A549 (cell line): ENCODE results near the gene EGFLAM. TPM values are rescaled to one million over a fixed set of nuclear protein-coding genes. Genes with fewer than 3 reads are reported as not detected.
"Not testable (repeated sequence)": the region's sequence is repeated elsewhere in the genome, so short reads cannot be mapped to it uniquely, and the experiment has no call there.

Experiments used
- ATAC-seq, 2 experiments: fragments of 200-7000 bp in 1 of 2; fragments of >200 bp in 1 of 2; cut with Nextera tagmentation in 1 of 2; cut with Tn5 transposase in 1 of 2; 3 replicates each; pipeline versions ENCODE4 v1.8.0 to v1.9.1; 2018 to 2020; ENCODE audit warnings: mild to moderate bottlenecking in 1 of 2, moderate library complexity in 1 of 2
- CTCF ChIA-PET: fragments of 300-600 bp; sonication (Branson Sonifier 250); formaldehyde crosslinking; extraction: SDS; loops from one replicate; lab custom pipeline; 2021; ENCODE audit warnings: antibody characterized with exemption, inconsistent platforms; lab: Yijun Ruan, JAX
- POLR2A ChIA-PET: fragments of 350-600 bp; formaldehyde crosslinking; extraction: SDS; loops from one replicate; lab custom pipeline; 2021; ENCODE audit warnings: antibody characterized with exemption, inconsistent platforms; lab: Yijun Ruan, JAX
- DNase-seq, 2 experiments: peaks; one replicate each; pipeline versions ENCODE4 v3.0.0 to v3.0.0-alpha.2; 2011 to 2016; ENCODE audit warnings: low read depth in 1 of 2, low spot score in 1 of 2
- FAIRE-seq: peaks from 2 replicates; lab custom pipeline; 2011; peaks lifted over from hg19 to GRCh38; lab: Jason Lieb, UNC
- H3K27ac ChIP-seq, 2 experiments: fragments of >200 bp; sonication (Bioruptor Twin); formaldehyde crosslinking; 3 replicates each; pipeline ENCODE4 v1.5.1; 2016 to 2017
- H3K4me1 ChIP-seq: fragments of >200 bp; sonication (Bioruptor Twin); formaldehyde crosslinking; 3 replicates; pipeline ENCODE4 v1.6.1; 2016
- H3K4me2 ChIP-seq: fragments of >200 bp; sonication (Bioruptor Twin); formaldehyde crosslinking; 3 replicates; pipeline ENCODE4 v1.6.1; 2016
- H3K4me3 ChIP-seq: fragments of >200 bp; sonication (Bioruptor Twin); formaldehyde crosslinking; 3 replicates; pipeline ENCODE4 v1.5.1; 2016
- H3K9me3 ChIP-seq: fragments of >200 bp; sonication (Bioruptor Twin); formaldehyde crosslinking; 3 replicates; pipeline ENCODE4 v1.6.1; 2016
- BHLHE40 ChIP-seq: IDR thresholded peaks from 2 replicates; pipeline ENCODE4 v1.6.1; 2012; ENCODE audit warnings: low read depth, low read length, inconsistent platforms
- CBX2 ChIP-seq: fragments of 200-600 bp; sonication (generic); IDR thresholded peaks from 2 replicates; pipeline ENCODE4 v1.6.1; 2016; ENCODE audit warnings: low read depth, mild to moderate bottlenecking, borderline replicate concordance
- CHD4 ChIP-seq: fragments of 200-600 bp; sonication (generic); IDR thresholded peaks from 2 replicates; pipeline ENCODE4 v1.6.1; 2016; ENCODE audit warnings: antibody characterized with exemption, mild to moderate bottlenecking, borderline replicate concordance
- EHMT2 ChIP-seq: fragments of 200-600 bp; sonication (generic); IDR thresholded peaks from 2 replicates; pipeline ENCODE4 v1.6.1; 2016; ENCODE audit warnings: antibody characterized with exemption, low read depth, mild to moderate bottlenecking, moderate library complexity
- FOSL2 ChIP-seq, 2 experiments: fragments of 450-650 bp in 1 of 2; fragments of >200 bp in 1 of 2; sonication (Bioruptor Twin) in 1 of 2; formaldehyde crosslinking; IDR thresholded peaks; 2 replicates each; pipeline versions ENCODE4 v1.5.0 to v1.6.1; 2016 to 2020; ENCODE audit warnings: mild to moderate bottlenecking in 1 of 2, moderate library complexity in 1 of 2
- FOXS1 ChIP-seq: fragments of 250-450 bp; sonication (Bioruptor Pico); IDR thresholded peaks from 2 replicates; pipeline ENCODE4 v1.5.0; 2020; ENCODE audit warnings: mild to moderate bottlenecking, moderate library complexity
- HDAC2 ChIP-seq: fragments of 200-600 bp; sonication (generic); IDR thresholded peaks from 2 replicates; pipeline ENCODE4 v1.6.1; 2016
- HOXA7 ChIP-seq: fragments of 250-450 bp; sonication (Bioruptor Pico); IDR thresholded peaks from 2 replicates; pipeline ENCODE4 v1.5.0; 2020; ENCODE audit warnings: mild to moderate bottlenecking, moderate library complexity
- HOXB13 ChIP-seq: fragments of 250-450 bp; sonication (Bioruptor Pico); IDR thresholded peaks from 2 replicates; pipeline ENCODE4 v1.5.0; 2020; ENCODE audit warnings: low read depth, mild to moderate bottlenecking, moderate library complexity
- JUNB ChIP-seq: fragments of >200 bp; sonication (Bioruptor Twin); formaldehyde crosslinking; IDR thresholded peaks from 2 replicates; pipeline ENCODE4 v1.6.1; 2016
- KDM1A ChIP-seq: fragments of 200-600 bp; sonication (generic); IDR thresholded peaks from 2 replicates; pipeline ENCODE4 v1.6.1; 2016; ENCODE audit warnings: low read depth, mild to moderate bottlenecking
- MAFK ChIP-seq: fragments of 450-650 bp; IDR thresholded peaks from 2 replicates; pipeline ENCODE4 v1.6.1; 2014; ENCODE audit not compliant: partially characterized antibody
- NFE2L2 ChIP-seq: fragments of 150-350 bp; conservative IDR thresholded peaks from 2 replicates; pipeline ENCODE4 v1.6.1; 2014; ENCODE audit warnings: low read length
- SREBF2 ChIP-seq: fragments of 450-650 bp; IDR thresholded peaks from 2 replicates; pipeline ENCODE4 v1.6.1; 2014; ENCODE audit warnings: mild to moderate bottlenecking, moderate library complexity
- WGBS: methylation state at CpG from one replicate; pipeline ENCODE4 v1.1.6; 2017; ENCODE audit errors: missing lambda C conversion rate; 5-methylcytosine and 5-hydroxymethylcytosine counted together
- polyA plus RNA-seq, 4 experiments: library from polyadenylated mRNA; depleted of rRNA in 3 of 4; stranded (reverse); fragments of >200 nt; fragmentation: RNase III in 1 of 4; extraction: RNeasy Plus Mini Kit Qiagen cat#74134 plus additional on column Dnase treatment in 1 of 4; gene quantifications; 2 replicates in 3 of 4; 3 replicates in 1 of 4; pipeline ENCODE4 v1.2.3, GENCODE V29; 2011 to 2017
- TF ChIP-seq, protein P1 (sequence below): fragments of 200-600 bp; sonication (generic); IDR thresholded peaks from 2 replicates; pipeline ENCODE4 v1.6.1; 2016; ENCODE audit warnings: antibody characterized with exemption, mild to moderate bottlenecking, moderate library complexity
- TF ChIP-seq, protein P2 (sequence below): fragments of >200 bp; sonication (Bioruptor Twin); formaldehyde crosslinking; IDR thresholded peaks from 3 replicates; pipeline ENCODE4 v1.6.1; 2016
- TF ChIP-seq, protein P3 (sequence below): IDR thresholded peaks from 2 replicates; pipeline ENCODE4 v1.6.1; 2012
- TF ChIP-seq, protein P4 (sequence below): fragments of >200 bp; sonication (Bioruptor Twin); formaldehyde crosslinking; IDR thresholded peaks from 2 replicates; pipeline ENCODE4 v1.6.1; 2016
- TF ChIP-seq, protein P5 (sequence below): fragments of 450-650 bp; IDR thresholded peaks from 2 replicates; pipeline ENCODE4 v1.6.1; 2014; ENCODE audit warnings: antibody characterized with exemption
- TF ChIP-seq, protein P6 (sequence below): IDR thresholded peaks from 2 replicates; pipeline ENCODE4 v1.6.1; 2012; ENCODE audit warnings: low read depth, borderline replicate concordance

Gene EGFLAM
- polyA plus RNA-seq, 2 of the 4 experiments (the other 2 are of a cell fraction) = 0.13 TPM; not detected in 1

DNA sequence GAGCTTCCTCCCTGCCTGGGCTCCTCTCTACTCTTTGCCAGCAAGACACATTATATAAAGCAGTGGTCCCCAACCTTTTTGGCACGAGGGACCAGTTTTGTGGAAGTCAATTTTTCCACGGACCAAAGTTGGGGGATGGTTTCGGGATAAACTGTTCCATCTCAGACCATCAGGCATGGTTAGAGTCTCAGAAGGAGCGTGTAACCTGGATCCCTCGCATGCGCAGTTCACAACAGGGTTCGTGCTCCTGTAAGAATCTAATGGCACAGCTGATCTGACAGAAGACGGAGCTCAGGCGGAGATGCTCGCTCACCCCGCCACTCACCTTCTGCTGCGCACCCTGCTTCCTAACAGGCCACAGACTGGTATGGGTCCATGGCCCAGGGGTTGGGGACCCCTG, 155.3 kb downstream of the EGFLAM start:
- POLR2A ChIA-PET = interaction anchor here (0.6 kb wide), 1 partner anchor 161 kb away, joined by 3 read pairs; no protein-coding TSS in a partner anchor
- no peak overlapping the region for H3K4me3 ChIP-seq
- FAIRE-seq (no peak), ATAC-seq (no peak), DNase-seq (no peak)
- no peaks in the 10 kb centered on the region for H3K4me1 ChIP-seq
- 72% methylated on average over 12 of the region's 12 CpGs for WGBS
- no peak overlapping the region for H3K4me2 ChIP-seq
- no peak overlapping the region for H3K27ac ChIP-seq
- no peaks in the 10 kb centered on the region for H3K9me3 ChIP-seq
- CTCF ChIA-PET = interaction anchor here (0.5 to 3.7 kb wide), 4 partner anchors 28 to 396 kb away, joined by 3 to 17 read pairs (median 7); no protein-coding TSS in a partner anchor
- TF ChIP-seq HOXB13 (CRISPR knock-in tag) (no peak), HOXA7 (CRISPR knock-in tag) (no peak), BHLHE40 (no peak), NFE2L2 (no peak), FOXS1 (CRISPR knock-in tag) (no peak), EHMT2 (no peak)
- TF ChIP-seq, protein P1, sequence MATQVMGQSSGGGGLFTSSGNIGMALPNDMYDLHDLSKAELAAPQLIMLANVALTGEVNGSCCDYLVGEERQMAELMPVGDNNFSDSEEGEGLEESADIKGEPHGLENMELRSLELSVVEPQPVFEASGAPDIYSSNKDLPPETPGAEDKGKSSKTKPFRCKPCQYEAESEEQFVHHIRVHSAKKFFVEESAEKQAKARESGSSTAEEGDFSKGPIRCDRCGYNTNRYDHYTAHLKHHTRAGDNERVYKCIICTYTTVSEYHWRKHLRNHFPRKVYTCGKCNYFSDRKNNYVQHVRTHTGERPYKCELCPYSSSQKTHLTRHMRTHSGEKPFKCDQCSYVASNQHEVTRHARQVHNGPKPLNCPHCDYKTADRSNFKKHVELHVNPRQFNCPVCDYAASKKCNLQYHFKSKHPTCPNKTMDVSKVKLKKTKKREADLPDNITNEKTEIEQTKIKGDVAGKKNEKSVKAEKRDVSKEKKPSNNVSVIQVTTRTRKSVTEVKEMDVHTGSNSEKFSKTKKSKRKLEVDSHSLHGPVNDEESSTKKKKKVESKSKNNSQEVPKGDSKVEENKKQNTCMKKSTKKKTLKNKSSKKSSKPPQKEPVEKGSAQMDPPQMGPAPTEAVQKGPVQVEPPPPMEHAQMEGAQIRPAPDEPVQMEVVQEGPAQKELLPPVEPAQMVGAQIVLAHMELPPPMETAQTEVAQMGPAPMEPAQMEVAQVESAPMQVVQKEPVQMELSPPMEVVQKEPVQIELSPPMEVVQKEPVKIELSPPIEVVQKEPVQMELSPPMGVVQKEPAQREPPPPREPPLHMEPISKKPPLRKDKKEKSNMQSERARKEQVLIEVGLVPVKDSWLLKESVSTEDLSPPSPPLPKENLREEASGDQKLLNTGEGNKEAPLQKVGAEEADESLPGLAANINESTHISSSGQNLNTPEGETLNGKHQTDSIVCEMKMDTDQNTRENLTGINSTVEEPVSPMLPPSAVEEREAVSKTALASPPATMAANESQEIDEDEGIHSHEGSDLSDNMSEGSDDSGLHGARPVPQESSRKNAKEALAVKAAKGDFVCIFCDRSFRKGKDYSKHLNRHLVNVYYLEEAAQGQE = no peak
- TF ChIP-seq, protein P2, sequence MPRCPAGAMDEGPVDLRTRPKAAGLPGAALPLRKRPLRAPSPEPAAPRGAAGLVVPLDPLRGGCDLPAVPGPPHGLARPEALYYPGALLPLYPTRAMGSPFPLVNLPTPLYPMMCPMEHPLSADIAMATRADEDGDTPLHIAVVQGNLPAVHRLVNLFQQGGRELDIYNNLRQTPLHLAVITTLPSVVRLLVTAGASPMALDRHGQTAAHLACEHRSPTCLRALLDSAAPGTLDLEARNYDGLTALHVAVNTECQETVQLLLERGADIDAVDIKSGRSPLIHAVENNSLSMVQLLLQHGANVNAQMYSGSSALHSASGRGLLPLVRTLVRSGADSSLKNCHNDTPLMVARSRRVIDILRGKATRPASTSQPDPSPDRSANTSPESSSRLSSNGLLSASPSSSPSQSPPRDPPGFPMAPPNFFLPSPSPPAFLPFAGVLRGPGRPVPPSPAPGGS = no peak
- TF ChIP-seq, protein P3, sequence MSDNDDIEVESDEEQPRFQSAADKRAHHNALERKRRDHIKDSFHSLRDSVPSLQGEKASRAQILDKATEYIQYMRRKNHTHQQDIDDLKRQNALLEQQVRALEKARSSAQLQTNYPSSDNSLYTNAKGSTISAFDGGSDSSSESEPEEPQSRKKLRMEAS = no peak
- TF ChIP-seq, all 56 proteins: peak for 0

DNA sequence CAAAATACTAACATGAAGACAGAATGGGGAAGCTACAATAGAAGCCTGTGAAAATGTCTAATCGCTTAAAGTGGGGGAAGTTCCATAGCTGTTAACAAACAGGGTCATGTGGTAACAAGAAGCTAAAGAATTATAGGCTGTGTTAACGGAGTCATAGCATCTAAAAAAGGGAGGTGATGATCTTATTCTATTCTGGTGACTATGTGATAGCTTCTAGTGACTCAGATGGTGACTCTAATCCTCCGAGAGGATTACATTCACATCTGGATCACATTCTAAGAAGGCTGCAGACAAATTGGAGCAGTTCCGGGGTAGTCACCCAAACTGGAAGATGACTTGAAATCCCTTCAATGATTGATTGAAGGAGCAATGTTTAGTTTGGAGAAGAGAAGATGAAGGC, 156.0 kb downstream of the EGFLAM start:
- no peak overlapping the region for H3K27ac ChIP-seq
- ChIA-PET POLR2A (interaction anchor here (0.6 kb wide), 1 partner anchor 162 kb away, joined by 3 read pairs; no protein-coding TSS in a partner anchor), CTCF (interaction anchor here (0.5 to 3.7 kb wide), 4 partner anchors 27 to 395 kb away, joined by 3 to 17 read pairs (median 7); no protein-coding TSS in a partner anchor)
- no peaks in the 10 kb centered on the region for H3K4me1 ChIP-seq
- no peaks in the 10 kb centered on the region for H3K9me3 ChIP-seq
- ATAC-seq = no peak
- TF ChIP-seq SREBF2 (no peak), FOSL2 (IDR thresholded peaks at IDR 0.05) (no peak), FOSL2 (CRISPR knock-in tag; IDR thresholded peaks at IDR 0.05) (no peak), CHD4 (no peak), EHMT2 (no peak), HDAC2 (no peak), MAFK (no peak), JUNB (no peak), CBX2 (no peak), KDM1A (no peak), HOXA7 (CRISPR knock-in tag) (no peak)
- TF ChIP-seq, protein P4, sequence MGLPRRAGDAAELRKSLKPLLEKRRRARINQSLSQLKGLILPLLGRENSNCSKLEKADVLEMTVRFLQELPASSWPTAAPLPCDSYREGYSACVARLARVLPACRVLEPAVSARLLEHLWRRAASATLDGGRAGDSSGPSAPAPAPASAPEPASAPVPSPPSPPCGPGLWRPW = no peak
- TF ChIP-seq, protein P5, sequence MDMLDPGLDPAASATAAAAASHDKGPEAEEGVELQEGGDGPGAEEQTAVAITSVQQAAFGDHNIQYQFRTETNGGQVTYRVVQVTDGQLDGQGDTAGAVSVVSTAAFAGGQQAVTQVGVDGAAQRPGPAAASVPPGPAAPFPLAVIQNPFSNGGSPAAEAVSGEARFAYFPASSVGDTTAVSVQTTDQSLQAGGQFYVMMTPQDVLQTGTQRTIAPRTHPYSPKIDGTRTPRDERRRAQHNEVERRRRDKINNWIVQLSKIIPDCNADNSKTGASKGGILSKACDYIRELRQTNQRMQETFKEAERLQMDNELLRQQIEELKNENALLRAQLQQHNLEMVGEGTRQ = no peak
- TF ChIP-seq, protein P6, sequence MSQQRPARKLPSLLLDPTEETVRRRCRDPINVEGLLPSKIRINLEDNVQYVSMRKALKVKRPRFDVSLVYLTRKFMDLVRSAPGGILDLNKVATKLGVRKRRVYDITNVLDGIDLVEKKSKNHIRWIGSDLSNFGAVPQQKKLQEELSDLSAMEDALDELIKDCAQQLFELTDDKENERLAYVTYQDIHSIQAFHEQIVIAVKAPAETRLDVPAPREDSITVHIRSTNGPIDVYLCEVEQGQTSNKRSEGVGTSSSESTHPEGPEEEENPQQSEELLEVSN = no peak
- DNase-seq = no peak
- no peak overlapping the region for H3K4me3 ChIP-seq
- WGBS = 48% methylated on average over 4 of the region's 4 CpGs
- no peak overlapping the region for H3K4me2 ChIP-seq
- no peak for FAIRE-seq

DNA sequence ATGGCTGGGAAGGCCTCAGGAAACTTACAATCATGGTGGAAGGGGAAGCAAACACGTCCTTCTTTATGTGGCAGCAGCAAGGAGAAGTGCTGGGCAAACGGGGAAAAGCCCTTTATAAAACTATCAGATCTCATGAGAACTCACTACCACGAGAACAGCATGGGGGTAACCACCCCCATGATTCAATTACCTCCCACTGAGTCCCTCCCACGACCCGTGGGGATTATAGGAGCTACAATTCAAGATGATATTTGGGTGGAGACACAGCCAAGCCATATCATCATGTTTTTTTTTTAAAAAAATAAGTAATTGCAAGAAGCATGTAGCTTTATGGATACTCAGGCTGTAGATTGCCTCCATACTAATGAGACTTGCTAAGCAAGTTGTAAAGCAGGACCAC, 157.4 kb downstream of the EGFLAM start:
- POLR2A ChIA-PET, ATAC-seq, H3K4me1 ChIP-seq, H3K4me2 ChIP-seq, H3K4me3 ChIP-seq, DNase-seq, H3K27ac ChIP-seq, H3K9me3 ChIP-seq, FAIRE-seq: not testable (repeated sequence)
- 8% methylated on average over 5 of the region's 5 CpGs for WGBS
- CTCF ChIA-PET = interaction anchor here (1.0 to 9.3 kb wide), 4 partner anchors 26 to 506 kb away, joined by 3 to 152 read pairs (median 4); no protein-coding TSS in a partner anchor
